Measurements from ENCODE around the gene TBL1XR1. TPM values are rescaled to one million over a fixed set of nuclear protein-coding genes. Genes with fewer than 3 reads are reported as not detected.

The TBL1XR1 gene
- total and polyA plus RNA-seq, 2 of the 13 experiments (the other 11 are each of a cell fraction or from before 2014, with no cell fraction given) = 57.7 to 62.5 TPM

DNA sequence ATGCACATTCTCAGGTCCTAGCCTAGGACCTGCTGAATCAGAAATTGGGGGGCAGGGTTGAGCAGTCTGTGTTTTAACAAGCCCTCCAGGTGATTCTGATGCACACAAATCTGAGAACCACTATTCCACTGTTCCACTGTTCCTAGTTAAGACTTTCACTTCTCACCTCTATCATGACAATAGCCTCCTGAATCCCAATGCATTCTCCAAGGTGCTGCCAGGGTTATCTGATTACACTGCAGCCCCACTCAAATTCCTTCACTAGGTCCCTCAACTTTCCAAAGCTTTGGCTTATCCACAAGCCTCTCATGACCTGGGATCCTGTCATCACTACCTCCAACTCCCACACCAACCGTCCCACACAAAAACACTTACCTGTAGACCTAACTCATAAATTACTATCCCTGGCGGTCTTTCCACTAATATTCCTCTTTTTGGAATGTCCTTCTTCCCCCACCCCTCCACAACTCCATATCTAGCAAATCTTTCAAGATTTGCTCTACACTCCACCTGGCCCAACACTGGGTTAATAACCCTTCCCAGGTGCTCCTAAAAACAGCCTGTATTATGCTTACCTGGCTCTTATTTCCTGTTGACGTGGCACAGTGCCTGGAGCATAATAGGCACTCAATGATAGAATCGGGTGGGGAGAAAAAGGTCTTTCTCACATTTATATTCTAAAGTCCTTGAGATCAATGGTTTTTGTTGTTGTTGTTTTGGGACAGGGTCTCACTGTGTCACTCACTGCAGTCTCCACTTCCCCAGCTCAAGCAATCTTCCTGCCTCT is 27.2 kb downstream of the TBL1XR1 start:
- no peaks in the 10 kb centered on the region for H3K4me1 ChIP-seq (ENCODE audit: insufficient read depth, low read length)
- H4K20me1 ChIP-seq (ENCODE audit: insufficient read depth, low read length) = peaks cover 65% of the 10 kb centered on the region
- ATAC-seq (no peak), DNase-seq (ENCODE audit: low spot score) (no peak), FAIRE-seq (no peak)
- in situ Hi-C loops (cut with HindIII; ENCODE audit: extremely low pct_ligation_motif_present, low pct_unique_long_range_greater_than_20kb) (no loop called here), intact Hi-C loops (cut with micrococcal nuclease; ENCODE audit: unreplicated experiment) (no loop called here)
- H3K9me3 ChIP-seq (ENCODE audit: low read length) = no peaks in the 10 kb centered on the region
- H3K4me2 ChIP-seq (ENCODE audit: low read depth, low read length) = no peak overlapping the region
- POLR2A ChIA-PET = no interaction called here
- peaks cover 96% of the 10 kb centered on the region for H3K79me2 ChIP-seq (ENCODE audit: insufficient read depth, low read length)
- BruUV-seq (replicated peaks) = no TSS peak
- H3K9ac ChIP-seq (ENCODE audit: insufficient read depth, low read depth, low read length) = no peak overlapping the region
- TF ChIP-seq, protein P1, sequence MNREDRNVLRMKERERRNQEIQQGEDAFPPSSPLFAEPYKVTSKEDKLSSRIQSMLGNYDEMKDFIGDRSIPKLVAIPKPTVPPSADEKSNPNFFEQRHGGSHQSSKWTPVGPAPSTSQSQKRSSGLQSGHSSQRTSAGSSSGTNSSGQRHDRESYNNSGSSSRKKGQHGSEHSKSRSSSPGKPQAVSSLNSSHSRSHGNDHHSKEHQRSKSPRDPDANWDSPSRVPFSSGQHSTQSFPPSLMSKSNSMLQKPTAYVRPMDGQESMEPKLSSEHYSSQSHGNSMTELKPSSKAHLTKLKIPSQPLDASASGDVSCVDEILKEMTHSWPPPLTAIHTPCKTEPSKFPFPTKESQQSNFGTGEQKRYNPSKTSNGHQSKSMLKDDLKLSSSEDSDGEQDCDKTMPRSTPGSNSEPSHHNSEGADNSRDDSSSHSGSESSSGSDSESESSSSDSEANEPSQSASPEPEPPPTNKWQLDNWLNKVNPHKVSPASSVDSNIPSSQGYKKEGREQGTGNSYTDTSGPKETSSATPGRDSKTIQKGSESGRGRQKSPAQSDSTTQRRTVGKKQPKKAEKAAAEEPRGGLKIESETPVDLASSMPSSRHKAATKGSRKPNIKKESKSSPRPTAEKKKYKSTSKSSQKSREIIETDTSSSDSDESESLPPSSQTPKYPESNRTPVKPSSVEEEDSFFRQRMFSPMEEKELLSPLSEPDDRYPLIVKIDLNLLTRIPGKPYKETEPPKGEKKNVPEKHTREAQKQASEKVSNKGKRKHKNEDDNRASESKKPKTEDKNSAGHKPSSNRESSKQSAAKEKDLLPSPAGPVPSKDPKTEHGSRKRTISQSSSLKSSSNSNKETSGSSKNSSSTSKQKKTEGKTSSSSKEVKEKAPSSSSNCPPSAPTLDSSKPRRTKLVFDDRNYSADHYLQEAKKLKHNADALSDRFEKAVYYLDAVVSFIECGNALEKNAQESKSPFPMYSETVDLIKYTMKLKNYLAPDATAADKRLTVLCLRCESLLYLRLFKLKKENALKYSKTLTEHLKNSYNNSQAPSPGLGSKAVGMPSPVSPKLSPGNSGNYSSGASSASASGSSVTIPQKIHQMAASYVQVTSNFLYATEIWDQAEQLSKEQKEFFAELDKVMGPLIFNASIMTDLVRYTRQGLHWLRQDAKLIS (CRISPR knock-in tag; IDR thresholded peaks at IDR 0.05) = no peak
- peak; percentile 7; a peak in 1 of 4 replicates for TF ChIP-seq MAFK (conservative IDR thresholded peaks at IDR 0.05 in 1 of 2, IDR thresholded peaks at IDR 0.05 in 1 of 2; ENCODE audit: low read length in 2 of 2)
- H2AFZ ChIP-seq (ENCODE audit: low read length) = no peak overlapping the region
- no peak overlapping the region for H3K27ac ChIP-seq (ENCODE audit: extremely low read length, insufficient read depth, low read length)
- CTCF ChIA-PET (ENCODE audit: low intra/inter-chr PET ratio, low total read pairs) = no interaction called here
- H3K27me3 ChIP-seq (ENCODE audit: control insufficient read depth in 1 of 2, insufficient read depth in 2 of 2, low read length in 2 of 2) = no peaks in the 10 kb centered on the region
- 95% methylated on average over 4 of the region's 4 CpGs for WGBS (ENCODE audit: low lambda C conversion rate)
- H3K36me3 ChIP-seq (replicated peaks in 1 of 2; ENCODE audit: control insufficient read depth in 1 of 2, insufficient read depth in 2 of 2, low read length in 2 of 2) = peaks cover 0 to 2% of the 10 kb centered on the region in 2 experiments; a peak in 2 of 5 replicates
- no peak overlapping the region for H3K4me3 ChIP-seq (replicated peaks in 1 of 3; ENCODE audit: insufficient read depth in 1 of 3, low read depth in 2 of 3, low read length in 3 of 3)

DNA sequence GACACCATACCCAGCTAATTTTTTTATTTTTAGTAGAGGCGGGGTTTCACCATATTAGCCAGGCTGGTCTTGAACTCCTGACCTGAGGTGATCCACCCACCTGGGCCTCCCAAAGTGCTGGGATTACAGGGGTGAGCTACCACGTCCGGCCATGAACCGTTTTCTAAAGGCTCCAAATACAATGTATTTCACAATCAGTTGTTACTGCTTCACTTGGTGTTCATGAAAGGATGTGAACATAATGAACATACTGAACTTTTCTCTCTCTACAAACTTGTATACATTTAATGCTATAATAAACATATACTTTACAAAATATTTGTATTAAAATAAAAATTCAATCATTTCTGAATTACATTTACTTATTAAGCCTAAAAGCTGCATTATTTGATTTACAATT is 28.9 kb downstream of the TBL1XR1 start:
- no peaks in the 10 kb centered on the region for H3K4me1 ChIP-seq (ENCODE audit: insufficient read depth, low read length)
- H3K9ac ChIP-seq (ENCODE audit: insufficient read depth, low read depth, low read length) = no peak overlapping the region
- peaks cover 65% of the 10 kb centered on the region for H4K20me1 ChIP-seq (ENCODE audit: insufficient read depth, low read length)
- intact Hi-C loops (cut with micrococcal nuclease; ENCODE audit: unreplicated experiment) (no loop called here), in situ Hi-C loops (cut with HindIII; ENCODE audit: extremely low pct_ligation_motif_present, low pct_unique_long_range_greater_than_20kb) (no loop called here)
- H3K27ac ChIP-seq (ENCODE audit: extremely low read length, insufficient read depth, low read length) = no peak overlapping the region
- no peak overlapping the region for H3K4me2 ChIP-seq (ENCODE audit: low read depth, low read length)
- peak; percentile 36; the same call in 1 of the 2 replicates for TF ChIP-seq HOMEZ (CRISPR knock-in tag; IDR thresholded peaks at IDR 0.05; ENCODE audit: low read depth)
- TF ChIP-seq CEBPB (IDR thresholded peaks at IDR 0.05; ENCODE audit: borderline replicate concordance, low read depth, low read length) = peak; percentile 56; the same call in 1 of the 2 replicates
- TF ChIP-seq BRD4 (CRISPR knock-in tag; IDR thresholded peaks at IDR 0.05) = no peak
- peaks cover 95% of the 10 kb centered on the region for H3K79me2 ChIP-seq (ENCODE audit: insufficient read depth, low read length)
- H3K9me3 ChIP-seq (ENCODE audit: low read length) = no peaks in the 10 kb centered on the region
- CTCF ChIA-PET (ENCODE audit: low intra/inter-chr PET ratio, low total read pairs) = no interaction called here
- POLR2A ChIA-PET = no interaction called here
- H2AFZ ChIP-seq (ENCODE audit: low read length) = no peak overlapping the region
- peaks cover 0 to 2% of the 10 kb centered on the region in 2 experiments; a peak in 2 of 5 replicates for H3K36me3 ChIP-seq (replicated peaks in 1 of 2; ENCODE audit: control insufficient read depth in 1 of 2, insufficient read depth in 2 of 2, low read length in 2 of 2)
- DNase-seq (ENCODE audit: low spot score) = no peak
- H3K27me3 ChIP-seq (ENCODE audit: control insufficient read depth in 1 of 2, insufficient read depth in 2 of 2, low read length in 2 of 2) = no peaks in the 10 kb centered on the region
- 92% methylated on average over 4 of the region's 4 CpGs for WGBS (ENCODE audit: low lambda C conversion rate)
- ATAC-seq = no peak
- no TSS peak for BruUV-seq (replicated peaks)
- no peak for FAIRE-seq
- no peak overlapping the region for H3K4me3 ChIP-seq (replicated peaks in 1 of 3; ENCODE audit: insufficient read depth in 1 of 3, low read depth in 2 of 3, low read length in 3 of 3)
